Left lobe of liver (tissue), 2 donors: ENCODE data around the gene THAP3. TPM values are rescaled to one million over a fixed set of nuclear protein-coding genes. Genes with fewer than 3 reads are reported as not detected.

ENCODE experiments used
- ATAC-seq: fragments of 200-7000 bp; cut with Tn5 transposase; one replicate; pipeline ENCODE4 v1.9.1; 2020; ENCODE audit warnings: mild to moderate bottlenecking, moderate library complexity
- DNase-seq: peaks from one replicate; pipeline ENCODE4 v3.0.0-alpha.2; 2020; ENCODE audit warnings: low spot score
- total RNA-seq: library from RNA; stranded (reverse); gene quantifications from one replicate; pipeline ENCODE4 v1.2.1, GENCODE V29; 2021
- donor health status: DM: no; HTN: no; CAD: no; lungs with moderate emphysema.
- donor health status: DM: no; HTN: yes; CAD: no.

The THAP3 gene
- 9.7 TPM for total RNA-seq

GRCh38 chr1:6624710-6625583 lies at the start of gene THAP3:
TSS of gene THAP3 (plus strand) at chr1:6624868. CDS start at chr1:6625219, 351 bp downstream.
- ATAC-seq (peak; percentile 84), DNase-seq (peak; percentile 90)

- no peak for ATAC-seq
- no peak for DNase-seq
Observed at GRCh38 chr1:6577831-6578525, 46.7 kb upstream of the THAP3 start.

GRCh38 chr1:6578624-6579373 lies 45.9 kb upstream of the THAP3 start:
- DNase-seq (peak; percentile 47), ATAC-seq (no peak)

GRCh38 chr1:6579374-6580118 lies 45.1 kb upstream of the THAP3 start, which contains the start of gene ZBTB48:
TSS of gene ZBTB48 (plus strand) at chr1:6579994. CDS start at chr1:6580610, 616 bp downstream.
- peak; percentile 100 for DNase-seq
- peak; percentile 90 for ATAC-seq

- ATAC-seq (no peak), DNase-seq (no peak)
Observed at GRCh38 chr1:6580119-6580592, 44.5 kb upstream of the THAP3 start.

GRCh38 chr1:6580593-6581409 lies 43.9 kb upstream of the THAP3 start:
- peak; percentile 58 for ATAC-seq
- DNase-seq, result peak; percentile 84

GRCh38 chr1:6581561-6582305 lies 42.9 kb upstream of the THAP3 start:
- no peak for ATAC-seq
- no peak for DNase-seq

GRCh38 chr1:6582370-6582769 lies 42.3 kb upstream of the THAP3 start:
- ATAC-seq, result peak; percentile 54
- peak; percentile 85 for DNase-seq

- no peak for ATAC-seq
- DNase-seq, result no peak
Observed at GRCh38 chr1:6584126-6585080, 40.3 kb upstream of the THAP3 start.

GRCh38 chr1:6585081-6585722 lies 39.5 kb upstream of the THAP3 start:
- DNase-seq (no peak), ATAC-seq (no peak)

GRCh38 chr1:6585841-6586240 lies 38.8 kb upstream of the THAP3 start:
- no peak for ATAC-seq

GRCh38 chr1:6586404-6586816 lies 38.3 kb upstream of the THAP3 start:
- DNase-seq, result peak; percentile 46
- no peak for ATAC-seq

More at GRCh38 chr1:6585841-6586240, 38.8 kb upstream of the THAP3 start:
- DNase-seq, result no peak

- peak; percentile 62 for DNase-seq
- peak; percentile 48 for ATAC-seq
Observed at GRCh38 chr1:6587261-6588005, 37.2 kb upstream of the THAP3 start.

GRCh38 chr1:6588128-6588892 lies 36.4 kb upstream of the THAP3 start:
- ATAC-seq (peak; percentile 15), DNase-seq (no peak)

GRCh38 chr1:6588893-6589520 lies 35.7 kb upstream of the THAP3 start:
- no peak for DNase-seq

More at GRCh38 chr1:6588893-6589520, 35.7 kb upstream of the THAP3 start:
- ATAC-seq, result no peak
